Measurements from ENCODE around the gene TAGAP.

The TAGAP gene

DNA sequence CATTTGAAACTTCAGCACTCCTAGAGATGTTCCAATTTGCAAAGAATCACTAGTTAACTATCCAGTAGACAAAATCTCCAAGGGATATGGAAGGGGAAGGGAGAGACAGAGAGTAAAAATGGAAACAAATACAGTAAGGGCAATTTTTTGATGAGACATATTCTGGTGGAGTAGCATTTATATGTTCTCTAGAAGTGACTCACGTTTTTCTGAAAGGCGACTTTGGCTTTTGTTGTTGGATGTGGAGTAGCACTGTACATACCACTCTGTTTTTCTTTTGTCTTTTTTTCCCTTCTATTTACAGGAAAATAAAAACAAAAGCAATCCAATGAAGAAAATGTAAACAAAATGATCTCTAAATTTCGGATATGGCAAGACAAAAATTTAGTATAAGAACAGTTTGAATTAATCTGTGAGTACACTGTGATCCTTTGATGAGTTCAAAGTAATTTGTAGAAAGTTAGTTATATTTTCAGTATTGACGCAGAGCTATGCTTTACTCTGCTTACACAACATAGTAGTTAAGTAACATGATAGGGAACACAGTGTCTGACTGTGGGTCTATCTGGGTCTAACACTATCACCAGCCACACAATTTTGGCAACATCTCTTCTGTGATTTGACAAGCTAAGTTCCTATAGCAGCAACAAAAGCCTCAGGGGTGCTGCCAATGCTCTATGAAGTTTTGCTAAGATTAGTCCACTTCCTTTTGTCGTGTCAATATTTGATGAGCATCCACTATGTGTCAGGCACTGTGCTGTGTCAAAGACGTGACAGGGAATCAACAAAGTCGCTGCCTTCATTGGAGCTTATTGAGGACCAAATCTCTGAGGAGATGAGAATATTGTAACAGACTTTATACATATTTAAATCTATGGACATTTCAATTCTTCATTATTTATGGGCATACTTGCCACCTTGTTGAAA lies 27.3 kb upstream of the TAGAP start:
- DNase-seq, result no peak

DNA sequence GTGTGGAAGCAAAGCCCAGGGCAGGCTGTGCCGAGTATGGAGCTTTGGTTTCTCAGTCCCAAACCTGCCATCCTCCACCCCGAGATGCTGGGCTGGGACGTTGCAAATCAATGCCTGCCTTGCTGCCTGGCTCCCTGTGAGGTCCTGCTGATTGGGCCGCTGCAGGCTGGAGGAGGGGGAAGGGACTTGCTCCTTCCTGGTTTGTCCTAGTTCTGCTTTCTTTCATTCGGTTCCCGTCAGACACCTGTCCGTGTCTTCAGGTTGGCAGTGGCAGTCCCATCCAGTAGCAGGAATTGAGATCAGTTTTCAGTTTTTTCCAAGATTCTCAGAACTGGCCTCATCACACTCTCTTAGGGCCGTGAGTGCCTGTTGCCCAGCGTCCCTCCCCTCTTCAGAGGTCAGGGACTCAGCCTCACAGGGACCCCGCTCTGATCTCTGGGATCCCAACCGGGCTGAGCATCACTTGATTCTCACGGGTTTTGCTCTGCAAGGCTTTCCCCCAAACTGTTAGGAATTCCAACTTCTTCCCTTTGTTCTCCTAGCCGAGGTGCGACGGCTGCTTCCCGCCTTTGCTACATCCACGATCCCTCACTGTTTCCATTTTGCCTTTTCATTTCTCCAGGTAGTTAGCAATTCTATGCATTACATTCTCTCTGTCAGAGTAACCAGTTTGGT lies 24.2 kb upstream of the TAGAP start:
- DNase-seq, result no peak

GRCh38 chr6:159067334-159067733 lies 22.5 kb upstream of the TAGAP start:
- no peak for DNase-seq

GRCh38 chr6:159066483-159066882 lies 21.7 kb upstream of the TAGAP start:
- no peak for DNase-seq

DNA sequence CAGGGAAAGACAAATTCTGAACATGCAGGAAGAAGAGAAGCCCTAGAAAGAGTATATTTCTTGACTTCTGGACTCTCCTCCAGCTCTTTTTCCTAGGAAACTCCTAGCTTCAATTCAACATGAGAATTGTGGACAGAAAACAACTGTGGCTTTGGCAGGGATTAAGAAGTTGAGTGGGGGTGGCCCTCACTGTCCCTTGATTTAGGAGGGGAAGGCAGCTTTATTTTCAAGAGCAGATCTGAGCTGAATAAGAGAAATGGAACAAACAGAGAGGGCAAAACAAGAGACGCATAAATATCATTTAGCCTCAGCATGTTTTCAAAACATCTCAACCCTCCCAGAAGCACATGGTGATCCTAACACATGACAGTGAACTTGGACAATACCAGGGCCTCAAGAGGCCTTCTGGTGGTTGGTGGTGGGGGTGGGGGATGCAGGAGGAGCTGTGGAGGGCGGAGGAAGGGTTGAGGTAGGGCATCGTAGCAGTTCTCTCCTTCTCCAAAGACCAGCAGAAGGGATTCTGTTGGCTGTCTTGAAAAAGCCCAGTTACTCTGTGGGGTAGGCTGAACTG lies 21.1 kb upstream of the TAGAP start:
- DNase-seq, result no peak

DNA sequence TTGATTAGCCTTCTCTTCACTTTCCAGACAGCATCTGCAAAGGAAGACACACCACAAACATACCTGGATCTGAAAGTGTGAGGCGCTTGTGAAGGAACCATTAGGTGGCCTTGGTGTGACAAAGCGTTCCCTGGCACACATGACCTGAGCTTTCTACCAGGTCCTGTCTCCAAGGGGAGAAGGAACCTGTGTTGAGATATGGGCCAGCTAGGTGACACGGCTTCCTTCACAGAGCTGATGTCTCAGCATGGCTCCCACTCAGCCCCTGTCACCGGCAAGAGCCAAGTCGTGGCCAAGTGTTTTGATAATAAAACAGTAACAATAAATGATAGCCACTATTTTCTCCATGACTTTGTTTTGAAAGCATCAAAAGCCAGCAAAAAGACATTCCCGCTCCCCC lies 20.3 kb upstream of the TAGAP start:
- DNase-seq, result no peak

- DNase-seq, result peak in 1 of 2 donors; percentile 37
These were observed 19.7 kb upstream of the TAGAP start for GRCh38 chr6:159064477-159064876.

DNA sequence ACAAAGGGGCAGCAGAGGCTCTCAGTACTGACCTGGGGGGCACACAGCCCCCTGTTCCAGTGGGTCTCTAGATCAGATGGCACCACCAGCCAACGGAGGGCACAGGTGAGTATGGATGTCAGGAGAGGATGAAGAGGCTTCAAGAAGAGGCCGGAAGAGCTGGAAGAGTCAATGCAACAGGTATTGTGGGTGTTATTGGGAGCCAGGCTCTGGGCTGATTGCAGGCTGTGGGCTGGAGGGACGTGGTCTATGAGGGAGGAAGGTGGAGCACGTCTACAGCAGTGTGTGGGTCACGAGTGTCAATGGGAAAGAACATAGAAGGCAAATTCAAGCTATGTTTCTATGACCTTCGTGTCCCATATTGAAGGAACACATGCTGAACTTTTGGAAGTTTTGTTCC lies 18.8 kb upstream of the TAGAP start:
- DNase-seq, result no peak

DNA sequence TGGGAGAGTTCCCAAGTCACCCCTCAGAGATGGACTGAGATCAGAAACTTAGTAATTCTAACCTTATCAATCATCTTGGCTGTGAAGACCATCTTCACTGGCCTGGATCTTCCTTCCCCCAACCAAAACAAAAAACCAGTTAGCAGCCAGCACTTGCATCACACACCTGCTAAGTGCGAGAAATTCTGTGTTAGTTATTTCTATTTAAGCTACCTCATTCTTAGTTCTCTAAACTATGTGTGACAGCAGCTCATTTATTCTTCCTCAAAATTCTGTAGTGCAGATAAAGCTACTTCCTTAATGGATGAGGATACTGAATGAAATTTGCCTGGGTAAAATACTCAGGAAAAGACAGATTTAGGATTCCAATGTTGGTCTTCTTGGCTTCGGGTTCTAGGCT lies 18.2 kb upstream of the TAGAP start:
- no peak for DNase-seq

DNA sequence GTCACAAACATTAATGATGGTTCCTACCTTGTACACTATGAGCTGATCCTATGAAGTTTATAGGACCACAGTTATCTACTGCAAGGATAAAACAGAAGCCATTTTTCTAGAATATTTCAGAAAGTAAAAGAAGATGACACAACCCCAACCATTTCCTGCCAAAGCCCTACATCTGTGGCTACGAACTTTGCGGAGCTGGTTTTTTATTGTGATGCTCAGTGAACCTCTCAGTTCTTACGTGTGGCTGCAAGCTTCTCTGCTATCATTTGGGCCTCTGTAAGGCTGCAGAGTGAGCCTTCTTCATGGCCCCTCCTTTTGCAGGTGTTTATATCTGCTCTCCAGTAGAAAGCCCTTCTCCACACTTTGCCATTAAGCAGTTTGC lies 17.8 kb upstream of the TAGAP start:
- peak; percentile 72 to 83 for DNase-seq

GRCh38 chr6:159061805-159062563 lies 17.2 kb upstream of the TAGAP start:
- DNase-seq, result peak; percentile 69 to 81

- no peak for DNase-seq
These were observed 16.4 kb upstream of the TAGAP start for GRCh38 chr6:159061146-159061545.

DNA sequence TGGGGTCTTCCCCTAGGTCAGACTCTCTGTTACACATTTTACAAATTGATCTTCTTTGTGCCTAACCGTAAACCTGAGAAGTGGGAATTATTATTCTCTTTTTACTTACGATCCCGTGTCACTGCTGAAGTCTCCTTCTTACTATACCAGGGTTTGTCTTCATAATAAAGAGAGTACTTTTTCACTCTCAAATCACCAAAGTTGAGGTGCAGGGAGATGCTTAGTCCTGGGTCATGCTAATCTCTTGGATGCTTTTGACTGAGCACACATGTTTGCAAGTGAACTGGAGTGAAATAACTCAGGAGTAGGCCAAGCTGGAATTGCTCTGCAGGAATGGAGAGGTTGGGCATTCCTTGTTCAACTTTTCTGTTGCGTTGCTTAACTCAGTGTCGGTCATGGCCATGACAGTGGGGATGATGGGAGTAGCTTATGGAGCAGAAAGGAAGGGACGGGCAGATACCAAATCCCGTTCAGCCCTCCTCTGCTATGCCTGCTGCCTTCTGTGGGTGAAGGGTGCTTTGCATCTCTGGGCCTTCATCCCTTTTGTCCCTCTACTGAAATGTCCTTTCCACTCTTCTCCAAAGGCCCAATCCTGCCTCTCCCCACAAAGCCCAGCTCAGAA lies 15.2 kb upstream of the TAGAP start:
- DNase-seq, result no peak

DNA sequence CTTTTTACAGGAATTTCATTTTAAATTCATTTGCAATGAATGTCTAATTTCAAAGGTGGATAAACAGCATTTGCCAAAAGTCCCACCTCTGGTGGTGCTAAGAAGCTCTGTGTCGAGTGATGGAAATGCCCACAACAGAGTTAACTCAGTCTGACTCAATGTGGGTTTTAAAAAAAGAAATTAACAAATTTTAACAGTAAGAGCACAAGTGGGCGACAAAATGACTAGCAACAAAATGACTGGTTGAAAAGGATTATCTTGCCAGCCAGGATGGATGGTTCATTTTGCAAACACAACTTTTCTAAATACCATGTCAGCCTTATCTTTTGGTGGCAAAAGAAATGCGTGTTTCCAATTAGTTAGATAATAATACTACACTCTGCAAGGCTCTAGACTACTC lies 14.3 kb upstream of the TAGAP start:
- DNase-seq, result peak in 1 of 2 donors; percentile 34

DNA sequence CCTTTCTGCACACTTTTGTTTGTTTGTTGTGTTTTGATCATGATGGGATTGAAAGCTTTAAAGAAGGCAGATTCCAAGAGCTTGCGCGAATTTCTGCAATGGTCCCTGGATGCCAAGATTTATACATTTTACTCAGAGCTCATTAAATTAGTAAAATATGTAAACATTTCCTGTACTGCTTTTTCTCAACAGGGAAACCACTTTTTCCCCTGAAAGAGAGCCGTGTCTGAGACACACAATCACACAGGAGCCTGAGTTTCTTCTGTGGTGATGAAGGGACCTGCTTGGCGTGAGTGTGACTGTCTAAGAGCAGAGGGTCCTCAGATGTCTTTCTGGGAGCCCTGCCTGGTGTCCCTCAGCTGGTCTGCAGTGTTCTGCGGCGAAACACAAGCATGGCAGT lies 12.1 kb upstream of the TAGAP start:
- DNase-seq, result no peak

DNA sequence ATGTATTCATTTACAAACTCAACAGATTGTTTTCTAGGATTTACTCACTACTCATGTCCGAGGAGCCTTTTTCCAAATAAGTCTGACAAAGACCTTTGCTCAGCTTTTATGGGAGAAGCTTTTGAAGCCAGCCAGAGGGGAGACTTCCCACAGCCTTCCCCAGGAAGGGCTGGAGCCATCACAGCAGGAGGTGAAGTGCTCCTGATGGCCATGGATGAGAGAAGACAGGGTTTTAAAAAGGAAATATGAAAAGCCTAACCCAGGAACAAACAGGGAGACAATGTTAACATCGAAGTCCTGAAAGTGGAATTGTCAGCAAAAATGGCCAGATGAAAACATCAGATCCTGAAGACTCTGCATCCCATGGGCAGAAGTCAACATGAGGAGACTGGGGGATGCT lies 11.6 kb upstream of the TAGAP start:
- DNase-seq, result no peak

GRCh38 chr6:159056003-159056402 lies 11.2 kb upstream of the TAGAP start:
- peak in 1 of 2 donors; percentile 46 for DNase-seq

DNA sequence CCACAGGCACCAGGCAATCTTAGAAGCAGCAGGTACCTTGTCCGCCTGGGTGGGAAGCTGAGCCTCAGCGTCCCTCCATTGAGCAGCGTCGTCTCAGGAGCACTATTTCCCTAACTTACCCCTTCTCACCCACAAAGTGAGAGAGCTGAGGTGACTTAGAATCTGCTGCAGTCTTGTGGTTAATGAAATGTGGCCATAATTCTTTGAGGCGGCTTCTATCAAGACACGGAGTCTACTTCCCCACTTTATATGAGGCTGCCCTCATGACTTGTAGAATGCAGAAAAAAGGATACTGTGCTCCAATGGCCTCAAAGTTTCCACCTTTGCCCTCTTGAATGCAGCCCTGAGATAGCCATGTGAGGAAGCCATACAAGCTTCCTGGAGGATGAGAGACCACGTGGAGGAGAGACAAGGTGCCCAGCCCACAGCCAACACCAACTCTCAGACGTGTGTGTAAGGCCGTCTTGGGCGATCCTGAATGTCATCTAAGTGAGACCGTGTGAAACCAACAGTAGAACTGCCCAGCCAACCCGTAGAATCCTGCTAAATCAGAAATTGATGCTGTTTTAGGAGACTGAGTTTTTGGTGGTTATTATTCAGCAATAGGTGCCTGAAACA lies 9.1 kb upstream of the TAGAP start:
- peak in 1 of 2 donors; percentile 52 for DNase-seq

- DNase-seq, result no peak
These were observed 7.9 kb upstream of the TAGAP start for GRCh38 chr6:159052720-159053119.

DNA sequence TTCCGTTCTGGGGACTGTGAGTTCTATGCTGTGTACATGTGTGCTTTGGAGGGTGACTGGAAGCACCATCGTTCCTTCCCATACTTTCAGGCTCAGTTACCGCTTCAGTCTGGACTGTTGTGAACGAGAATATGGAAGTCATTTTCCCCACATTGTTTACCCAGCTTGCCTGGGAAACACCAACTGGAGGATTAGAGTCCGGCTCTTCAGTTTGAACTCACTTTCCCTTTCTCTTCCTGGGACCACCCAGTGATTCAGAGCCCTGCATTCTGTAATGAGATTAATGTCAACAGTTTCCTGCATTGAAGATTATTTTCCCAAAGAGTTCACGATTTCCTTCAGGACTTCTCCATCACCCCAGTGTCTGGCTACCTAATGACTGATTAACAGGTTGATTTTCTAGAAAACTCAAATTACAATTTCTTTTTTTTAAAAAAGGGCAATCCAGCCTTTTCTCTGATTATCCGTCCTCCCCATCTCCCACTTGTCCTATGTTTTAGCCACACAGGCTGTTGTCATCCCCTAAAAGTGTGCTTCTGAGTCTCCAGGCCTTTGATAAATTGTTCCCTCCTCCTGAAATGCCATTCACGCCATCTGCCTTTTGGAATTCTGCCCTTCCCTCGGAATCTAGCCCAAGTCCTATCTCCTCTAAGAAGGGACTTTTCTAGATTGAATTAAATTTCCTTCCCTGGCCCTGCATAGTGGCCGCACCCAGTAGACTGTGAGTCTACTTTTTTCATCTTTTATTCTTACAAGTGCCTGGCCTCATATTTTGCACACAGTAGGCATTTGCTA lies 3.3 kb upstream of the TAGAP start:
- DNase-seq, result no peak

- no peak for DNase-seq
These were observed 1.0 kb upstream of the TAGAP start for GRCh38 chr6:159045801-159046200.

Measured in CD4-positive, alpha-beta T cell treated with Interferon alpha-2 for 1 hour (primary cell).